OCI-LY1 (cell line): ENCODE measurements around the gene CCNJL.

ENCODE experiments used
- H2AFZ ChIP-seq: fragments of 200-600 bp; sonication (generic), shearing (Covaris generic); 2 replicates; pipeline ENCODE4 v1.6.0; 2014; ENCODE audit warnings: antibody characterized with exemption, mild to moderate bottlenecking, low read length
- H3F3A ChIP-seq: fragments of 200-600 bp; sonication (generic), shearing (Covaris generic); 2 replicates; pipeline ENCODE4 v1.6.0; 2014; ENCODE audit warnings: mild to moderate bottlenecking, antibody characterized with exemption, low read length, moderate library complexity; ENCODE audit not compliant: insufficient read depth
- H3K27ac ChIP-seq: fragments of 200-600 bp; sonication (generic); 2 replicates; pipeline ENCODE4 v1.5.1; 2014; ENCODE audit warnings: low read length, mixed run types, mild to moderate bottlenecking, low read depth; ENCODE audit not compliant: poor library complexity, severe bottlenecking
- H3K27me3 ChIP-seq: fragments of 200-600 bp; sonication (generic); 2 replicates; pipeline ENCODE4 v1.6.0; 2014; ENCODE audit warnings: antibody characterized with exemption, mild to moderate bottlenecking, low read length, moderate library complexity; ENCODE audit not compliant: insufficient read depth
- H3K36me3 ChIP-seq: fragments of 200-600 bp; sonication (generic); 2 replicates; pipeline ENCODE4 v1.6.1; 2014; ENCODE audit warnings: mild to moderate bottlenecking, antibody characterized with exemption, low read length, moderate library complexity, mixed read lengths; ENCODE audit not compliant: insufficient read depth
- H3K4me1 ChIP-seq: fragments of 200-600 bp; sonication (generic); 2 replicates; pipeline ENCODE4 v1.5.1; 2014; ENCODE audit warnings: mild to moderate bottlenecking, low read length, moderate library complexity; ENCODE audit not compliant: insufficient read depth, severe bottlenecking
- H3K4me2 ChIP-seq: fragments of 200-600 bp; sonication (generic), shearing (Covaris generic); 2 replicates; pipeline ENCODE4 v1.6.1; 2014; ENCODE audit warnings: low read length
- H3K4me3 ChIP-seq: fragments of 200-600 bp; sonication (generic); 2 replicates; pipeline ENCODE4 v1.5.1; 2014; ENCODE audit warnings: low read length, low read depth, mild to moderate bottlenecking, mixed read lengths; ENCODE audit not compliant: poor library complexity, severe bottlenecking
- H3K79me2 ChIP-seq: fragments of 200-600 bp; shearing (Covaris generic); 2 replicates; pipeline ENCODE4 v1.6.1; 2016; ENCODE audit warnings: mixed run types, low read length, mixed read lengths; ENCODE audit not compliant: insufficient read depth
- H3K9ac ChIP-seq: fragments of 200-600 bp; sonication (generic), shearing (Covaris generic); 2 replicates; pipeline ENCODE4 v1.6.1; 2014; ENCODE audit warnings: mild to moderate bottlenecking, low read length, mixed read lengths
- H3K9me2 ChIP-seq: fragments of 200-600 bp; sonication (generic), shearing (Covaris generic); 2 replicates; pipeline ENCODE4 v1.6.1; 2014; ENCODE audit warnings: low read depth, mild to moderate bottlenecking, low read length, mixed read lengths
- H3K9me3 ChIP-seq: fragments of 200-600 bp; shearing (Covaris generic); 2 replicates; pipeline ENCODE4 v1.6.1; 2014; ENCODE audit warnings: low read length, mixed read lengths
- H4K20me1 ChIP-seq: fragments of 200-600 bp; sonication (generic), shearing (Covaris generic); 2 replicates; pipeline ENCODE4 v1.6.0; 2016; ENCODE audit warnings: mild to moderate bottlenecking, low read length; ENCODE audit not compliant: insufficient read depth
- CTCF ChIP-seq: fragments of 200-600 bp; sonication (generic), shearing (Covaris generic); IDR thresholded peaks from 2 replicates; pipeline ENCODE4 v1.5.1; 2017; ENCODE audit warnings: mild to moderate bottlenecking, antibody characterized with exemption, low read length, moderate library complexity, mixed read lengths
- EZH2 ChIP-seq: fragments of 200-600 bp; sonication (generic), shearing (Covaris generic); IDR thresholded peaks from 2 replicates; pipeline ENCODE4 v1.8.0; 2017; ENCODE audit warnings: borderline replicate concordance, mixed run types, mild to moderate bottlenecking, antibody characterized with exemption, low read length, moderate library complexity, mixed read lengths

CCNJL gene

GRCh38 chr5:160271836-160272235 lies 40.5 kb downstream of the CCNJL start:
- no peak overlapping the region for H3K9ac ChIP-seq
- H4K20me1 ChIP-seq: no peaks in the 10 kb centered on the region
- H3K4me1 ChIP-seq: peaks cover 7% of the 10 kb centered on the region
- no peak overlapping the region for H3K27ac ChIP-seq
- H3K4me2 ChIP-seq: no peak overlapping the region
- TF ChIP-seq EZH2: no peak
- TF ChIP-seq CTCF: no peak
- no peaks in the 10 kb centered on the region; the same call in 1 of the 2 replicates for H3K27me3 ChIP-seq
- no peak overlapping the region for H2AFZ ChIP-seq
- H3K4me3 ChIP-seq: no peak overlapping the region
- no peaks in the 10 kb centered on the region for H3F3A ChIP-seq
- no peaks in the 10 kb centered on the region for H3K9me3 ChIP-seq
- no peaks in the 10 kb centered on the region for H3K79me2 ChIP-seq
- H3K36me3 ChIP-seq: no peaks in the 10 kb centered on the region
- no peaks in the 10 kb centered on the region for H3K9me2 ChIP-seq

GRCh38 chr5:160271396-160271795 lies 41.0 kb downstream of the CCNJL start:
- no peak overlapping the region for H3K9ac ChIP-seq
- H3K4me3 ChIP-seq: no peak overlapping the region
- no peaks in the 10 kb centered on the region for H3F3A ChIP-seq
- H3K4me1 ChIP-seq: peaks cover 7% of the 10 kb centered on the region
- no peak overlapping the region for H2AFZ ChIP-seq
- TF ChIP-seq CTCF (no peak), EZH2 (no peak)
- no peaks in the 10 kb centered on the region for H3K9me3 ChIP-seq
- H3K4me2 ChIP-seq: no peak overlapping the region
- no peaks in the 10 kb centered on the region for H3K9me2 ChIP-seq
- H3K79me2 ChIP-seq: no peaks in the 10 kb centered on the region
- H4K20me1 ChIP-seq: no peaks in the 10 kb centered on the region
- H3K36me3 ChIP-seq: no peaks in the 10 kb centered on the region
- no peak overlapping the region for H3K27ac ChIP-seq
- H3K27me3 ChIP-seq: no peaks in the 10 kb centered on the region; the same call in 1 of the 2 replicates

- no peaks in the 10 kb centered on the region; the same call in 1 of the 2 replicates for H3K27me3 ChIP-seq
- no peak overlapping the region for H3K4me3 ChIP-seq
- no peaks in the 10 kb centered on the region for H3F3A ChIP-seq
- H3K4me2 ChIP-seq: no peak overlapping the region
- H3K79me2 ChIP-seq: no peaks in the 10 kb centered on the region
- H3K36me3 ChIP-seq: no peaks in the 10 kb centered on the region
- H3K9me3 ChIP-seq: no peaks in the 10 kb centered on the region
- TF ChIP-seq CTCF (no peak), EZH2 (no peak)
- H3K4me1 ChIP-seq: peaks cover 7% of the 10 kb centered on the region
- no peaks in the 10 kb centered on the region for H3K9me2 ChIP-seq
- H4K20me1 ChIP-seq: no peaks in the 10 kb centered on the region
- H3K9ac ChIP-seq: no peak overlapping the region
- H2AFZ ChIP-seq: no peak overlapping the region
- H3K27ac ChIP-seq: no peak overlapping the region
These were observed 41.7 kb downstream of the CCNJL start for GRCh38 chr5:160270704-160271103.
